Endothelial cell of umbilical vein (primary cell): ENCODE data around the gene BEX3. TPM values are rescaled to one million over a fixed set of nuclear protein-coding genes. Genes with fewer than 3 reads are reported as not detected.

Source experiments
- BruUV-seq: library from RNA; stranded (reverse); fragments of 400-500 nt; replicated peaks from 2 replicates; lab custom pipeline; 2021; lab: Mats Ljungman, UMichigan
- CTCF ChIA-PET: fragments of 300-600, 350-600 bp; sonication (Branson Sonifier 250); formaldehyde crosslinking; loops from one replicate; lab custom pipeline; 2021; ENCODE audit warnings: antibody characterized with exemption, inconsistent platforms; lab: Charles Lee
- POLR2A ChIA-PET: fragments of 300-600, 350-600 bp; sonication (Branson Sonifier 250); formaldehyde crosslinking; loops from one replicate; lab custom pipeline; 2021; ENCODE audit warnings: antibody characterized with exemption, inconsistent platforms; lab: Charles Lee
- DNase-seq: peaks from one replicate; pipeline ENCODE4 v3.0.0-alpha.2; 2011; ENCODE audit warnings: low read depth, low spot score
- FAIRE-seq: peaks from 2 replicates; lab custom pipeline; 2011; peaks lifted over from hg19 to GRCh38; lab: Jason Lieb, UNC
- H2AFZ ChIP-seq: 2 replicates; pipeline ENCODE4 v1.6.0; 2012; ENCODE audit warnings: low read depth, low read length, control low read depth, inconsistent platforms
- H3K27ac ChIP-seq: 2 replicates; pipeline ENCODE4 v1.5.1; 2011; ENCODE audit warnings: low read depth, mild to moderate bottlenecking, control low read depth, low read length, moderate library complexity; ENCODE audit not compliant: insufficient read depth
- H3K27me3 ChIP-seq, 2 experiments: 2 replicates each; pipeline versions ENCODE4 v1.6.0 to v1.6.1; 2011; ENCODE audit warnings: low read length in 2 of 2, mixed read lengths in 1 of 2; ENCODE audit not compliant: control insufficient read depth in 2 of 2, insufficient read depth in 2 of 2
- H3K36me3 ChIP-seq, 2 experiments: 2 replicates in 1 of 2; 3 replicates in 1 of 2; pipeline ENCODE4 v1.5.1; 2011; ENCODE audit warnings: low read length in 2 of 2, mild to moderate bottlenecking in 1 of 2, moderate library complexity in 1 of 2; ENCODE audit not compliant: control insufficient read depth in 2 of 2, insufficient read depth in 2 of 2; ENCODE audit errors: extremely low read depth in 1 of 2
- H3K4me1 ChIP-seq: 3 replicates; pipeline ENCODE4 v1.5.1; 2011; ENCODE audit warnings: mild to moderate bottlenecking, low read length; ENCODE audit not compliant: control insufficient read depth, insufficient read depth; ENCODE audit errors: extremely low read depth
- H3K4me2 ChIP-seq: 2 replicates; pipeline ENCODE4 v1.6.1; 2011; ENCODE audit warnings: low read length, control low read depth, mixed read lengths; ENCODE audit not compliant: insufficient read depth
- H3K4me3 ChIP-seq, 3 experiments: fragments of 200-600 bp in 1 of 3; sonication (generic), shearing (Covaris generic) in 1 of 3; replicated peaks in 1 of 3; 2 replicates each; pipeline ENCODE4 v1.5.1; 2011 to 2016; ENCODE audit warnings: control low read depth in 3 of 3, low read length in 3 of 3, mild to moderate bottlenecking in 2 of 3, inconsistent platforms in 1 of 3, low read depth in 1 of 3, moderate library complexity in 1 of 3; ENCODE audit not compliant: insufficient read depth in 1 of 3
- H3K79me2 ChIP-seq: 2 replicates; pipeline ENCODE4 v1.6.0; 2012; ENCODE audit warnings: low read length, inconsistent platforms; ENCODE audit not compliant: control insufficient read depth, insufficient read depth
- H3K9ac ChIP-seq: replicated peaks from 2 replicates; pipeline ENCODE3; 2011; ENCODE audit warnings: low read length, control low read depth; ENCODE audit not compliant: insufficient read depth; ENCODE audit errors: extremely low read depth
- H3K9me1 ChIP-seq: replicated peaks from 3 replicates; pipeline ENCODE4 v1.6.0; 2011; ENCODE audit warnings: mild to moderate bottlenecking, low read length; ENCODE audit not compliant: control insufficient read depth, insufficient read depth; ENCODE audit errors: extremely low read depth
- H3K9me3 ChIP-seq: replicated peaks from 2 replicates; pipeline ENCODE4 v1.5.1; 2012; ENCODE audit warnings: low read length, inconsistent platforms; ENCODE audit not compliant: control insufficient read depth, insufficient read depth
- H4K20me1 ChIP-seq: replicated peaks from 2 replicates; pipeline ENCODE3; 2011; ENCODE audit warnings: mild to moderate bottlenecking, low read length; ENCODE audit not compliant: control insufficient read depth, insufficient read depth; ENCODE audit errors: extremely low read depth
- EZH2 ChIP-seq: IDR thresholded peaks from 2 replicates; pipeline ENCODE4 v1.6.1; 2012; ENCODE audit warnings: borderline replicate concordance, low read depth, mild to moderate bottlenecking, moderate library complexity, low read length, inconsistent platforms; ENCODE audit not compliant: severe bottlenecking
- FOS ChIP-seq: IDR thresholded peaks from 2 replicates; pipeline ENCODE4 v1.6.1; 2011; ENCODE audit warnings: mild to moderate bottlenecking, low read length, moderate library complexity, borderline replicate concordance; ENCODE audit not compliant: insufficient read depth
- GATA2 ChIP-seq: IDR thresholded peaks from 2 replicates; pipeline ENCODE4 v1.7.0; 2011; ENCODE audit warnings: low read depth, mild to moderate bottlenecking, moderate library complexity, mixed read lengths, low read length; ENCODE audit not compliant: insufficient read length, insufficient read depth
- JUN ChIP-seq: IDR thresholded peaks from 2 replicates; pipeline ENCODE4 v1.6.1; 2011; ENCODE audit warnings: borderline replicate concordance, low read depth; ENCODE audit not compliant: insufficient read length, insufficient read depth
- MYC ChIP-seq: IDR thresholded peaks from one replicate; pipeline ENCODE4 v1.6.1; 2011; ENCODE audit warnings: mild to moderate bottlenecking, low read depth, low read length
- POLR2A ChIP-seq: IDR thresholded peaks from 2 replicates; pipeline ENCODE4 v1.6.1; 2012; ENCODE audit warnings: low read depth, mild to moderate bottlenecking, control low read depth, low read length
- POLR2AphosphoS5 ChIP-seq: IDR thresholded peaks from 2 replicates; pipeline ENCODE4 v1.6.1; 2012; ENCODE audit warnings: low read depth, mild to moderate bottlenecking, control low read depth, low read length, moderate library complexity; ENCODE audit not compliant: insufficient read depth
- dilution Hi-C: fragments of 300-500 bp; cut with MboI; formaldehyde crosslinking; loops from one replicate; pipeline ENCODE4 v1.15.0; 2019; ENCODE audit warnings: low sequenced_read_pairs; ENCODE audit not compliant: extremely low pct_ligation_motif_present
- intact Hi-C: fragments of 100-400 bp; cut with micrococcal nuclease; formaldehyde crosslinking; loops from one replicate; pipeline ENCODE4 v1.10.0; 2022
- polyA plus RNA-seq, 4 experiments: library from polyadenylated mRNA; depleted of rRNA in 3 of 4; stranded (reverse) in 3 of 4; unstranded in 1 of 4; fragments of >200 nt; gene quantifications; 2 replicates each; pipeline versions ENCODE4 v1.2.1 to v1.2.3, GENCODE V29; 2011 to 2012; ENCODE audit warnings: missing spikeins in 1 of 4
- small RNA-seq: library from RNA; depleted of rRNA; stranded (forward); fragments of <200 nt; gene quantifications from one replicate; pipeline ENCODE3, GENCODE V24; 2012; ENCODE audit warnings: low replicate concordance, low read depth; ENCODE audit not compliant: insufficient read depth, insufficient read length
- total RNA-seq: library from RNA; stranded (reverse); gene quantifications from 2 replicates; pipeline ENCODE4 v1.2.3, GENCODE V29; 2021
- TF ChIP-seq, protein P1 (sequence below), 2 donors: IDR thresholded peaks; 1 replicate in 1 of 2; 2 replicates in 1 of 2; pipeline ENCODE4 v1.5.1; 2011; ENCODE audit warnings: low read length in 2 of 2, mild to moderate bottlenecking in 2 of 2, moderate library complexity in 2 of 2, control low read depth in 1 of 2, inconsistent platforms in 1 of 2, low read depth in 1 of 2; ENCODE audit not compliant: insufficient read depth in 1 of 2; ENCODE audit errors: extremely low read depth in 1 of 2
- TF ChIP-seq, protein P2 (sequence below): IDR thresholded peaks from 2 replicates; pipeline ENCODE4 v1.6.1; 2011; ENCODE audit not compliant: insufficient read depth, insufficient read length

BEX3 gene
- total and polyA plus RNA-seq, 2 donors (not counting 3 experiments of a cell fraction or from before 2014, with no cell fraction given) = 227 to 332 TPM

DNA sequence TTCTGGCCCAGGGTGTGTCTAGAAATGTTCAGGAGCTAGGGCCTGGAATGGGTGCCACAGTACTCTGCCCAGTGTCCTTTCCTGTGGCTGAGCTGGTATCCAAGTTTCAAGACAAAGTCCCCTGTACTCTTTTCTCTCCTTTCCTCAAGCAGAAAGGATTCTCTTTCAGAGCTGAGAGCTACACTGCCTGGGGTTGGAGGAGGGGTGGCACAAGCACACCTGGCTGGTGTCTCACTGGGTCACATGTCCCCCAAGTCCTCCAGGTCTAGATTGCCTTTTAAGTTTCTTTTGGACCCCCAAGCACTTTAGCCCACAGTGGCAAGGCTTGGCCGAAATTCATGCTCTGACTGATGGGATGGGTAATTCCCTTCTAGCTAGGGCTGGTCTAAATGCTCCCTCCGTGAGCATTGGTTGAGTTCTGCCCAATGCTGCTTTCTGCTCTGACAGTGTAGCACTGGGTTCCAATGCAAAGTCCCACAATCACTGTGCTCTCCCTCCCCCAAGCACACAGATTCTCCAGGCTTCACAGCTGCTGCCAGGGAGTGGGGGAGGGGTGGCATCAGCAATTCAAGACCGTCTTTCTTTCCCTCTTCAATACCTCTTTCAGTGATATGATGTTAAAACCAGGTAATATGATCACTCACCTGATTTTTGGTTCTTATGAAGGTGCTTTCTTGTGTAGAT, 47.8 kb downstream of the BEX3 start:
- Histone ChIP-seq H3K4me2 (no peak overlapping the region), H4K20me1 (no peaks in the 10 kb centered on the region), H3K9me1 (no peaks in the 10 kb centered on the region), H3K4me3 (no peak overlapping the region), H2AFZ (no peak overlapping the region), H3K4me1 (no peaks in the 10 kb centered on the region), H3K9me3 (no peaks in the 10 kb centered on the region), H3K27me3 (no peaks in the 10 kb centered on the region), H3K9ac (no peak overlapping the region), H3K79me2 (no peaks in the 10 kb centered on the region), H3K27ac (no peak overlapping the region), H3K36me3 (no peaks in the 10 kb centered on the region)
- dilution Hi-C loops (no loop called here), intact Hi-C loops (no loop called here)
- ChIA-PET POLR2A (no interaction called here), CTCF (no interaction called here)
- TF ChIP-seq, protein P1, sequence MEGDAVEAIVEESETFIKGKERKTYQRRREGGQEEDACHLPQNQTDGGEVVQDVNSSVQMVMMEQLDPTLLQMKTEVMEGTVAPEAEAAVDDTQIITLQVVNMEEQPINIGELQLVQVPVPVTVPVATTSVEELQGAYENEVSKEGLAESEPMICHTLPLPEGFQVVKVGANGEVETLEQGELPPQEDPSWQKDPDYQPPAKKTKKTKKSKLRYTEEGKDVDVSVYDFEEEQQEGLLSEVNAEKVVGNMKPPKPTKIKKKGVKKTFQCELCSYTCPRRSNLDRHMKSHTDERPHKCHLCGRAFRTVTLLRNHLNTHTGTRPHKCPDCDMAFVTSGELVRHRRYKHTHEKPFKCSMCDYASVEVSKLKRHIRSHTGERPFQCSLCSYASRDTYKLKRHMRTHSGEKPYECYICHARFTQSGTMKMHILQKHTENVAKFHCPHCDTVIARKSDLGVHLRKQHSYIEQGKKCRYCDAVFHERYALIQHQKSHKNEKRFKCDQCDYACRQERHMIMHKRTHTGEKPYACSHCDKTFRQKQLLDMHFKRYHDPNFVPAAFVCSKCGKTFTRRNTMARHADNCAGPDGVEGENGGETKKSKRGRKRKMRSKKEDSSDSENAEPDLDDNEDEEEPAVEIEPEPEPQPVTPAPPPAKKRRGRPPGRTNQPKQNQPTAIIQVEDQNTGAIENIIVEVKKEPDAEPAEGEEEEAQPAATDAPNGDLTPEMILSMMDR (IDR thresholded peaks at IDR 0.05; ENCODE audit: extremely low read depth in 1 of 2, insufficient read depth in 1 of 2, low read depth in 1 of 2, low read length in 2 of 2) = no peak
- TF ChIP-seq JUN = no peak
- TF ChIP-seq GATA2 = no peak
- no peak for TF ChIP-seq POLR2AphosphoS5
- no peak for TF ChIP-seq EZH2
- TF ChIP-seq, protein P2, sequence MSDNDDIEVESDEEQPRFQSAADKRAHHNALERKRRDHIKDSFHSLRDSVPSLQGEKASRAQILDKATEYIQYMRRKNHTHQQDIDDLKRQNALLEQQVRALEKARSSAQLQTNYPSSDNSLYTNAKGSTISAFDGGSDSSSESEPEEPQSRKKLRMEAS = no peak
- no peak for TF ChIP-seq FOS
- TF ChIP-seq MYC = no peak
- TF ChIP-seq POLR2A = no peak
- no peak for DNase-seq
- BruUV-seq = no TSS peak
- FAIRE-seq = peak; percentile 43

Small RNA genes within 50 kb of the gene (small RNA-seq; reads per million reads assigned to genes)
- gene Z92846.1 = not detected

Other genes starting within 250 kb of the BEX3 start
- gene BEX4, start 161.4 kb upstream of the BEX3 start, total RNA-seq = 28.0 and 30.3 TPM in 2 replicates
- 12.9 and 17.8 TPM in 2 replicates for gene BEX4, start 161.4 kb upstream of the BEX3 start, polyA plus RNA-seq
- gene TCEAL8, start 121.4 kb upstream of the BEX3 start, total RNA-seq = 51.8 and 52.0 TPM in 2 replicates
- 22.9 and 31.0 TPM in 2 replicates for gene TCEAL8, start 121.4 kb upstream of the BEX3 start, polyA plus RNA-seq
- gene TCEAL5, start 99.8 kb upstream of the BEX3 start, total RNA-seq = not detected in 2 replicates
- not detected in 2 replicates for gene TCEAL5, start 99.8 kb upstream of the BEX3 start, polyA plus RNA-seq
- 0.88 and 1.4 TPM in 2 replicates for gene BEX2, start 65.5 kb upstream of the BEX3 start, total RNA-seq
- gene BEX2, start 65.5 kb upstream of the BEX3 start, polyA plus RNA-seq = 0.92 and 1.4 TPM in 2 replicates
- 8.2 and 10.5 TPM in 2 replicates for gene TCEAL7, start 46.3 kb upstream of the BEX3 start, total RNA-seq
- 4.2 and 4.6 TPM in 2 replicates for gene TCEAL7, start 46.3 kb upstream of the BEX3 start, polyA plus RNA-seq
- gene TCEAL9, start 20.0 kb upstream of the BEX3 start, total RNA-seq = 98.3 and 99.2 TPM in 2 replicates
- 37.2 and 61.7 TPM in 2 replicates for gene TCEAL9, start 20.0 kb upstream of the BEX3 start, polyA plus RNA-seq
- 0.23 and 0.58 TPM in 2 replicates for gene RAB40A, start 143.0 kb downstream of the BEX3 start, total RNA-seq
- 0.30 and 0.33 TPM in 2 replicates for gene RAB40A, start 143.0 kb downstream of the BEX3 start, polyA plus RNA-seq
- gene TCEAL4, start 209.0 kb downstream of the BEX3 start, total RNA-seq = 60.4 and 74.6 TPM in 2 replicates
- gene TCEAL4, start 209.0 kb downstream of the BEX3 start, polyA plus RNA-seq = 11.8 and 16.9 TPM in 2 replicates
- 21.3 and 23.7 TPM in 2 replicates for gene TCEAL3, start 231.4 kb downstream of the BEX3 start, total RNA-seq
- gene TCEAL3, start 231.4 kb downstream of the BEX3 start, polyA plus RNA-seq = 6.9 and 8.9 TPM in 2 replicates